ENCODE results near the gene MGRN1. TPM values are rescaled to one million over a fixed set of nuclear protein-coding genes. Genes with fewer than 3 reads are reported as not detected.

The MGRN1 gene
- total and polyA plus RNA-seq, 2 of the 13 experiments (the other 11 are each of a cell fraction or from before 2014, with no cell fraction given) = 11.9 to 12.6 TPM

GRCh38 chr16:4574919-4575705 lies 49.5 kb upstream of the MGRN1 start:
- no peak for FAIRE-seq
- Histone ChIP-seq H3K79me2 (ENCODE audit: insufficient read depth, low read length) (no peaks in the 10 kb centered on the region), H3K27ac (ENCODE audit: extremely low read length, insufficient read depth, low read length) (no peak overlapping the region), H3K36me3 (replicated peaks in 1 of 2; ENCODE audit: control insufficient read depth in 1 of 2, insufficient read depth in 2 of 2, low read length in 2 of 2) (no peaks in the 10 kb centered on the region), H4K20me1 (ENCODE audit: insufficient read depth, low read length) (no peaks in the 10 kb centered on the region), H3K4me2 (ENCODE audit: low read depth, low read length) (no peak overlapping the region), H2AFZ (ENCODE audit: low read length) (no peak overlapping the region), H3K4me1 (ENCODE audit: insufficient read depth, low read length) (peaks cover 8% of the 10 kb centered on the region; the same call in 1 of the 2 replicates), H3K9me3 (ENCODE audit: low read length) (no peaks in the 10 kb centered on the region), H3K9ac (ENCODE audit: insufficient read depth, low read depth, low read length) (no peak overlapping the region), H3K4me3 (replicated peaks in 1 of 3; ENCODE audit: insufficient read depth in 1 of 3, low read depth in 2 of 3, low read length in 3 of 3) (no peak overlapping the region), H3K27me3 (ENCODE audit: control insufficient read depth in 1 of 2, insufficient read depth in 2 of 2, low read length in 2 of 2) (no peaks in the 10 kb centered on the region; a peak in 1 of 5 replicates)
- ATAC-seq = peak; percentile 69
- intact Hi-C loops (cut with micrococcal nuclease; ENCODE audit: unreplicated experiment) = no loop called here
- no peak for DNase-seq (ENCODE audit: low spot score)
- POLR2A ChIA-PET = no interaction called here
- WGBS (ENCODE audit: low lambda C conversion rate) = 23% methylated on average over 3 of the region's 11 CpGs
- BruUV-seq (replicated peaks) = no TSS peak
- CTCF ChIA-PET (ENCODE audit: low intra/inter-chr PET ratio, low total read pairs) = no interaction called here
- TF ChIP-seq ZBTB20 (CRISPR knock-in tag; IDR thresholded peaks at IDR 0.05; ENCODE audit: borderline replicate concordance, low read depth) = no peak
- TF ChIP-seq CTCF (CRISPR knock-in tag; IDR thresholded peaks at IDR 0.05) = peak; percentile 41
- no peak for TF ChIP-seq HDAC1 (CRISPR knock-in tag; IDR thresholded peaks at IDR 0.05)
- in situ Hi-C loops (cut with HindIII; ENCODE audit: extremely low pct_ligation_motif_present, low pct_unique_long_range_greater_than_20kb) = no loop called here

GRCh38 chr16:4576008-4576407 lies 48.6 kb upstream of the MGRN1 start:
- no peak for ATAC-seq
- TF ChIP-seq SNAPC5 (CRISPR knock-in tag; IDR thresholded peaks at IDR 0.05; ENCODE audit: borderline replicate concordance) = no peak
- TF ChIP-seq HNF4G (IDR thresholded peaks at IDR 0.05; ENCODE audit: borderline replicate concordance, low read depth, low read length) = no peak
- no peak for TF ChIP-seq HNF4G (CRISPR knock-in tag; IDR thresholded peaks at IDR 0.05; ENCODE audit: borderline replicate concordance, low read depth)
- no peak for TF ChIP-seq AGO1 (IDR thresholded peaks at IDR 0.05; ENCODE audit: low read depth, low read length, poor library complexity, severe bottlenecking)
- no peak for TF ChIP-seq SCMH1 (CRISPR knock-in tag; IDR thresholded peaks at IDR 0.05; ENCODE audit: borderline replicate concordance)
- no peak for TF ChIP-seq SMC3 (IDR thresholded peaks at IDR 0.05; ENCODE audit: low read length)
- TF ChIP-seq GLMP (CRISPR knock-in tag; IDR thresholded peaks at IDR 0.05; ENCODE audit: borderline replicate concordance) = no peak
- TF ChIP-seq ZNF383 (CRISPR knock-in tag; IDR thresholded peaks at IDR 0.05; ENCODE audit: borderline replicate concordance) = no peak
- TF ChIP-seq ZNF121 (CRISPR knock-in tag; IDR thresholded peaks at IDR 0.05) = no peak
- no peak for TF ChIP-seq ZFX (CRISPR knock-in tag; IDR thresholded peaks at IDR 0.05; ENCODE audit: low read depth)
- no peak for TF ChIP-seq ZKSCAN8 (CRISPR knock-in tag; IDR thresholded peaks at IDR 0.05; ENCODE audit: borderline replicate concordance)
- no peak for TF ChIP-seq TGIF2 (CRISPR knock-in tag; IDR thresholded peaks at IDR 0.05)
- no peak for TF ChIP-seq MED1 (CRISPR knock-in tag; IDR thresholded peaks at IDR 0.05)

More at GRCh38 chr16:4576008-4576407, 48.6 kb upstream of the MGRN1 start:
- intact Hi-C loops (cut with micrococcal nuclease; ENCODE audit: unreplicated experiment) = no loop called here
- Histone ChIP-seq H3K4me2 (ENCODE audit: low read depth, low read length) (no peak overlapping the region), H3K9ac (ENCODE audit: insufficient read depth, low read depth, low read length) (no peak overlapping the region), H3K36me3 (replicated peaks in 1 of 2; ENCODE audit: control insufficient read depth in 1 of 2, insufficient read depth in 2 of 2, low read length in 2 of 2) (no peaks in the 10 kb centered on the region), H3K4me3 (replicated peaks in 1 of 3; ENCODE audit: insufficient read depth in 1 of 3, low read depth in 2 of 3, low read length in 3 of 3) (no peak overlapping the region), H3K79me2 (ENCODE audit: insufficient read depth, low read length) (no peaks in the 10 kb centered on the region), H4K20me1 (ENCODE audit: insufficient read depth, low read length) (no peaks in the 10 kb centered on the region), H3K9me3 (ENCODE audit: low read length) (no peaks in the 10 kb centered on the region), H3K27ac (ENCODE audit: extremely low read length, insufficient read depth, low read length) (no peak overlapping the region), H2AFZ (ENCODE audit: low read length) (no peak overlapping the region), H3K27me3 (ENCODE audit: control insufficient read depth in 1 of 2, insufficient read depth in 2 of 2, low read length in 2 of 2) (no peaks in the 10 kb centered on the region; a peak in 1 of 5 replicates), H3K4me1 (ENCODE audit: insufficient read depth, low read length) (no peaks in the 10 kb centered on the region)
- 70% methylated on average over 2 of the region's 15 CpGs for WGBS (ENCODE audit: low lambda C conversion rate)
- ChIA-PET POLR2A (no interaction called here), CTCF (ENCODE audit: low intra/inter-chr PET ratio, low total read pairs) (no interaction called here)
- BruUV-seq (replicated peaks) = no TSS peak
- DNase-seq (ENCODE audit: low spot score) = no peak
- in situ Hi-C loops (cut with HindIII; ENCODE audit: extremely low pct_ligation_motif_present, low pct_unique_long_range_greater_than_20kb) = no loop called here
- FAIRE-seq = no peak

Data from HepG2 (cell line).